Endothelial cell of umbilical vein (primary cell): ENCODE data around the gene NHSL2.

Source experiments
- EZH2 ChIP-seq: IDR thresholded peaks from 2 replicates; pipeline ENCODE4 v1.6.1; 2012; ENCODE audit warnings: borderline replicate concordance, low read depth, mild to moderate bottlenecking, moderate library complexity, low read length, inconsistent platforms; ENCODE audit not compliant: severe bottlenecking
- GATA2 ChIP-seq: IDR thresholded peaks from 2 replicates; pipeline ENCODE4 v1.7.0; 2011; ENCODE audit warnings: low read depth, mild to moderate bottlenecking, moderate library complexity, mixed read lengths, low read length; ENCODE audit not compliant: insufficient read length, insufficient read depth
- JUN ChIP-seq: IDR thresholded peaks from 2 replicates; pipeline ENCODE4 v1.6.1; 2011; ENCODE audit warnings: borderline replicate concordance, low read depth; ENCODE audit not compliant: insufficient read length, insufficient read depth
- MYC ChIP-seq: IDR thresholded peaks from one replicate; pipeline ENCODE4 v1.6.1; 2011; ENCODE audit warnings: mild to moderate bottlenecking, low read depth, low read length
- POLR2A ChIP-seq: IDR thresholded peaks from 2 replicates; pipeline ENCODE4 v1.6.1; 2012; ENCODE audit warnings: low read depth, mild to moderate bottlenecking, control low read depth, low read length
- POLR2AphosphoS5 ChIP-seq: IDR thresholded peaks from 2 replicates; pipeline ENCODE4 v1.6.1; 2012; ENCODE audit warnings: low read depth, mild to moderate bottlenecking, control low read depth, low read length, moderate library complexity; ENCODE audit not compliant: insufficient read depth
- TF ChIP-seq, protein P1 (sequence below), 2 donors: IDR thresholded peaks; 1 replicate in 1 of 2; 2 replicates in 1 of 2; pipeline ENCODE4 v1.5.1; 2011; ENCODE audit warnings: low read length in 2 of 2, mild to moderate bottlenecking in 2 of 2, moderate library complexity in 2 of 2, control low read depth in 1 of 2, inconsistent platforms in 1 of 2, low read depth in 1 of 2; ENCODE audit not compliant: insufficient read depth in 1 of 2; ENCODE audit errors: extremely low read depth in 1 of 2
- TF ChIP-seq, protein P2 (sequence below): IDR thresholded peaks from 2 replicates; pipeline ENCODE4 v1.6.1; 2011; ENCODE audit not compliant: insufficient read depth, insufficient read length

DNA sequence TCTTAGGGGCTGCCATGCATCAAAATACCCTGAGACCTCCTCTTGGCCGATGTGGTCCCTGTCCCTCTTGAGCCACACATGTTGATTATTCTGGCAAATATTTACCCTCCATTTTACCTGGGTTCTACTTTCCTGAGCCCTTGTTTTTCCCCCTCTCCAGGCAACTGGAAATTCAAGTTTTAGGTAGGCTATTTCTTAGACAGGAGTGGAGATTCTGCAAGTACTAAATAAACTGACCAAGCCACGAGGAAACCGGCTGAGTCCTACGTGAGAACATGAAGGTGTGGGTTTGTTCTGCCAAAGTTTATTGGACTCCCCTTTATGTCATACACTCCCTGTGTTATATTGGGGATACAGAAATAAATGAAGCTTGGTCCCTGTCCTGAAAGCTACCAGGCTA is 133.0 kb downstream of the NHSL2 start:
- no peak for TF ChIP-seq EZH2
- TF ChIP-seq, protein P1, sequence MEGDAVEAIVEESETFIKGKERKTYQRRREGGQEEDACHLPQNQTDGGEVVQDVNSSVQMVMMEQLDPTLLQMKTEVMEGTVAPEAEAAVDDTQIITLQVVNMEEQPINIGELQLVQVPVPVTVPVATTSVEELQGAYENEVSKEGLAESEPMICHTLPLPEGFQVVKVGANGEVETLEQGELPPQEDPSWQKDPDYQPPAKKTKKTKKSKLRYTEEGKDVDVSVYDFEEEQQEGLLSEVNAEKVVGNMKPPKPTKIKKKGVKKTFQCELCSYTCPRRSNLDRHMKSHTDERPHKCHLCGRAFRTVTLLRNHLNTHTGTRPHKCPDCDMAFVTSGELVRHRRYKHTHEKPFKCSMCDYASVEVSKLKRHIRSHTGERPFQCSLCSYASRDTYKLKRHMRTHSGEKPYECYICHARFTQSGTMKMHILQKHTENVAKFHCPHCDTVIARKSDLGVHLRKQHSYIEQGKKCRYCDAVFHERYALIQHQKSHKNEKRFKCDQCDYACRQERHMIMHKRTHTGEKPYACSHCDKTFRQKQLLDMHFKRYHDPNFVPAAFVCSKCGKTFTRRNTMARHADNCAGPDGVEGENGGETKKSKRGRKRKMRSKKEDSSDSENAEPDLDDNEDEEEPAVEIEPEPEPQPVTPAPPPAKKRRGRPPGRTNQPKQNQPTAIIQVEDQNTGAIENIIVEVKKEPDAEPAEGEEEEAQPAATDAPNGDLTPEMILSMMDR (IDR thresholded peaks at IDR 0.05; ENCODE audit: extremely low read depth in 1 of 2, insufficient read depth in 1 of 2, low read depth in 1 of 2, low read length in 2 of 2) = no peak
- TF ChIP-seq, protein P2, sequence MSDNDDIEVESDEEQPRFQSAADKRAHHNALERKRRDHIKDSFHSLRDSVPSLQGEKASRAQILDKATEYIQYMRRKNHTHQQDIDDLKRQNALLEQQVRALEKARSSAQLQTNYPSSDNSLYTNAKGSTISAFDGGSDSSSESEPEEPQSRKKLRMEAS = no peak
- no peak for TF ChIP-seq POLR2AphosphoS5
- TF ChIP-seq POLR2A = no peak
- no peak for TF ChIP-seq GATA2
- no peak for TF ChIP-seq MYC
- TF ChIP-seq JUN = no peak
